ENCODE data around the gene PTPRJ. TPM values are rescaled to one million over a fixed set of nuclear protein-coding genes. Genes with fewer than 3 reads are reported as not detected.
A peak's percentile ranks its signal among the peaks of the same experiment; 100 is the strongest.

PTPRJ gene
- polyA plus RNA-seq, 3 donors: 10.0 to 36.4 (median 14.6) TPM

DNA sequence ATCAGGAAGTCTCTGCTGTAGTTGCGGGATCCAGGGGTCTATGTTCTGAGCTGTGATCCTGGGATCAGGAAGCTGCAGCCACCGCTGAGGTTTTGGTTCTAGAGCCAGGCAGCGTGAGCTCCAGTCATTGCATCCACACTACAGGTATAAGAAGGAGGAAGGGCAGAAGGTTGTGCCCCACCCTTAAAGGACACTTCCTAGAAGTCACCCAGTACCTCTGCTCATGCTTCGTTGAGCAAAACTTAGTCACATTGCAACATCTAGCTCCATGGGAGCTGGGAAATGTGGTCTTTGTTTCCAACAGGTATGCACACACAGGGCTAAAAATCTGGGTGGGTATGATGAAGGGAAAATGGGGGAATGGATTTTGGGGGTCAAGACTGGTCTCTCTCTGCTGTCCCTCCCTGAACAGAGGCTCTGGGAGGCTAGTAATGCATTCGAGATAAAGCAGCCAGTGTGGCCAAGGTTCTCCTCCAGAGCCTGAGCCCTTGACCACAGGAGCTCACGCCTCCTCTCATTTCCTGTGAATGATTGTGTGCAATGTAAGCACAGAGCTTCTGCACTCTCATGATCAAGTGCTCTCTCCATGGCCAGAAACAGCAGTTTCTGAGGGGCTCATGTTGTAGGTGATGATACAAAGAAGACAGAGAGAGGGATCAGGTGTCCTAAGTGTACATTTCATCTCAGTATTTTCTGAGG is 149.5 kb downstream of the PTPRJ start:
- H3K4me3 Mint-ChIP-seq: no peak overlapping the region
- H3K79me2 ChIP-seq (ENCODE audit: insufficient read depth, low read length): no peaks in the 10 kb centered on the region
- H3K27ac ChIP-seq (ENCODE audit: low read depth in 1 of 2, low read length in 2 of 2): peak overlapping the region in 1 of 2 donors; percentile 45
- no peak for DNase-seq
- H3K9me3 ChIP-seq (replicated peaks in 1 of 2; ENCODE audit: control insufficient read depth in 1 of 2, insufficient read depth in 1 of 2, low read length in 2 of 2): no peaks in the 10 kb centered on the region
- intact Hi-C loops (cut with micrococcal nuclease): no loop called here
- TF ChIP-seq, protein P1, sequence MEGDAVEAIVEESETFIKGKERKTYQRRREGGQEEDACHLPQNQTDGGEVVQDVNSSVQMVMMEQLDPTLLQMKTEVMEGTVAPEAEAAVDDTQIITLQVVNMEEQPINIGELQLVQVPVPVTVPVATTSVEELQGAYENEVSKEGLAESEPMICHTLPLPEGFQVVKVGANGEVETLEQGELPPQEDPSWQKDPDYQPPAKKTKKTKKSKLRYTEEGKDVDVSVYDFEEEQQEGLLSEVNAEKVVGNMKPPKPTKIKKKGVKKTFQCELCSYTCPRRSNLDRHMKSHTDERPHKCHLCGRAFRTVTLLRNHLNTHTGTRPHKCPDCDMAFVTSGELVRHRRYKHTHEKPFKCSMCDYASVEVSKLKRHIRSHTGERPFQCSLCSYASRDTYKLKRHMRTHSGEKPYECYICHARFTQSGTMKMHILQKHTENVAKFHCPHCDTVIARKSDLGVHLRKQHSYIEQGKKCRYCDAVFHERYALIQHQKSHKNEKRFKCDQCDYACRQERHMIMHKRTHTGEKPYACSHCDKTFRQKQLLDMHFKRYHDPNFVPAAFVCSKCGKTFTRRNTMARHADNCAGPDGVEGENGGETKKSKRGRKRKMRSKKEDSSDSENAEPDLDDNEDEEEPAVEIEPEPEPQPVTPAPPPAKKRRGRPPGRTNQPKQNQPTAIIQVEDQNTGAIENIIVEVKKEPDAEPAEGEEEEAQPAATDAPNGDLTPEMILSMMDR (IDR thresholded peaks at IDR 0.05): no peak
- H3K27me3 Mint-ChIP-seq (ENCODE audit: low read depth in 3 of 3): peaks cover 0 to 2% (median 0%) of the 10 kb centered on the region in 3 donors
- 90% methylated on average over 2 of the region's 6 CpGs for WGBS (ENCODE audit: insufficient coverage)
- H3K27ac Mint-ChIP-seq: peak overlapping the region in 5 of 7 donors; percentile 5 to 85 (median 26)
- peaks cover 83 to 94% of the 10 kb centered on the region in 2 donors for H3K36me3 Mint-ChIP-seq
- H2AFZ ChIP-seq (ENCODE audit: insufficient read depth, low read depth, low read length, poor library complexity, severe bottlenecking): no peak overlapping the region
- no peaks in the 10 kb centered on the region for H3K4me1 ChIP-seq (ENCODE audit: control insufficient read depth in 1 of 2, insufficient read depth in 2 of 2, low read length in 2 of 2)
- H3K9me3 Mint-ChIP-seq: no peaks in the 10 kb centered on the region
- H3K9ac ChIP-seq (ENCODE audit: insufficient read depth, low read length, poor library complexity, severe bottlenecking): no peak overlapping the region
- no peaks in the 10 kb centered on the region for H3K27me3 ChIP-seq (ENCODE audit: control insufficient read depth in 2 of 2, insufficient read depth in 2 of 2, low read length in 2 of 2)
- H3K36me3 ChIP-seq (replicated peaks in 1 of 2; ENCODE audit: control insufficient read depth in 1 of 2, insufficient read depth in 2 of 2, low read length in 2 of 2): peaks cover 92 to 93% of the 10 kb centered on the region in 2 donors
- no peak overlapping the region for H3K4me3 ChIP-seq (replicated peaks in 1 of 3; ENCODE audit: low read depth in 2 of 3, low read length in 3 of 3)
- peaks cover 2% of the 10 kb centered on the region for H3K4me1 Mint-ChIP-seq
- no peak overlapping the region for H3K4me2 ChIP-seq (replicated peaks; ENCODE audit: extremely low read depth, low read length, poor library complexity, severe bottlenecking)
- peaks cover 79% of the 10 kb centered on the region for H4K20me1 ChIP-seq (ENCODE audit: insufficient read depth, low read length)

DNA sequence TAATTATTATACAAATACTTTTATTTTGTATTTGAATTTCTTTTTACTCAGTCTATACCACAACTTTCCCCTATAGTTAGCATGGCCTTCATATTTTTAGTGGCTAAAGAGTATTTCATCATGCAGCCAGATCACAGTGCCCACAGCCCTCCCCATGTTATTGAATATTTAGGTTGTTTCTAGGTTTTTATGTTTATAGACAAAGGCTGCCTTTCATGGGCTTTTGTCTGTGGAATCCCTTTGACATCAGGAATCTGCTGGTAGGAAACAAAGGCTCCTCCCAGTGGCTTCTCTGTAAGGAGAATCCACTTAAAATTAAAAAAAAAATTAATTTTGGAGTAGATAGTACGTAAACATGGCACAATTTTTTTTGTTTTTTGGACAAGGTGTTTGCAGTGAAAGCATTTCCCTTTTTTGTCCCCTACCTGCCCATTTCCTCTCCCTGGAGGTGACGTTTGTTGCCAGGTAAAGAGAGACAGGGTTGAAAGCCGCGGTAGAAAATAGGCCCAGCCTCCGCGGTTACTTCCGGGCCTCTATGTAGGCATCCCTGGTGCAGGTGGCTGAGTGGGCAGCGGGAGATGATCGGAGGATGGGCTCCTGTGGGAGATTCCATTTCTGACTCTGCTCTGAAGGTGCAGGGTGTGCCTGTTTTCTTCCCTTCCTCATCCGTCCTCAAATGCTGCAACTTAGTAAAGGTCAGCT is 154.0 kb downstream of the PTPRJ start:
- Histone ChIP-seq H2AFZ (ENCODE audit: insufficient read depth, low read depth, low read length, poor library complexity, severe bottlenecking) (no peak overlapping the region), H3K4me3 (replicated peaks in 1 of 3; ENCODE audit: low read depth in 2 of 3, low read length in 3 of 3) (no peak overlapping the region), H3K27ac (ENCODE audit: low read depth in 1 of 2, low read length in 2 of 2) (no peak overlapping the region), H3K79me2 (ENCODE audit: insufficient read depth, low read length) (no peaks in the 10 kb centered on the region), H3K9me3 (replicated peaks in 1 of 2; ENCODE audit: control insufficient read depth in 1 of 2, insufficient read depth in 1 of 2, low read length in 2 of 2) (no peaks in the 10 kb centered on the region), H3K9ac (ENCODE audit: insufficient read depth, low read length, poor library complexity, severe bottlenecking) (no peak overlapping the region), H3K4me2 (replicated peaks; ENCODE audit: extremely low read depth, low read length, poor library complexity, severe bottlenecking) (no peak overlapping the region), H3K36me3 (replicated peaks in 1 of 2; ENCODE audit: control insufficient read depth in 1 of 2, insufficient read depth in 2 of 2, low read length in 2 of 2) (peaks cover 83 to 92% of the 10 kb centered on the region in 2 donors), H3K27me3 (ENCODE audit: control insufficient read depth in 2 of 2, insufficient read depth in 2 of 2, low read length in 2 of 2) (no peaks in the 10 kb centered on the region), H3K4me1 (ENCODE audit: control insufficient read depth in 1 of 2, insufficient read depth in 2 of 2, low read length in 2 of 2) (no peaks in the 10 kb centered on the region), H4K20me1 (ENCODE audit: insufficient read depth, low read length) (peaks cover 66% of the 10 kb centered on the region)
- Mint-ChIP-seq H3K27me3 (ENCODE audit: low read depth in 3 of 3) (no peaks in the 10 kb centered on the region), H3K4me3 (no peak overlapping the region), H3K4me1 (peaks cover 2% of the 10 kb centered on the region), H3K9me3 (no peaks in the 10 kb centered on the region), H3K27ac (peak overlapping the region in 1 of 7 donors; percentile 34), H3K36me3 (peaks cover 77 to 92% of the 10 kb centered on the region in 2 donors)
- TF ChIP-seq, protein P1 (IDR thresholded peaks at IDR 0.05): no peak
- 95% methylated on average over 7 of the region's 10 CpGs for WGBS (ENCODE audit: insufficient coverage)
- intact Hi-C loops (cut with micrococcal nuclease): no loop called here
- DNase-seq: no peak
